ENCODE data around the gene LRRC28. TPM values are rescaled to one million over a fixed set of nuclear protein-coding genes. Genes with fewer than 3 reads are reported as not detected.

LRRC28 gene
- polyA plus RNA-seq, 1 donor from 2014 or later = 20.4 TPM

DNA sequence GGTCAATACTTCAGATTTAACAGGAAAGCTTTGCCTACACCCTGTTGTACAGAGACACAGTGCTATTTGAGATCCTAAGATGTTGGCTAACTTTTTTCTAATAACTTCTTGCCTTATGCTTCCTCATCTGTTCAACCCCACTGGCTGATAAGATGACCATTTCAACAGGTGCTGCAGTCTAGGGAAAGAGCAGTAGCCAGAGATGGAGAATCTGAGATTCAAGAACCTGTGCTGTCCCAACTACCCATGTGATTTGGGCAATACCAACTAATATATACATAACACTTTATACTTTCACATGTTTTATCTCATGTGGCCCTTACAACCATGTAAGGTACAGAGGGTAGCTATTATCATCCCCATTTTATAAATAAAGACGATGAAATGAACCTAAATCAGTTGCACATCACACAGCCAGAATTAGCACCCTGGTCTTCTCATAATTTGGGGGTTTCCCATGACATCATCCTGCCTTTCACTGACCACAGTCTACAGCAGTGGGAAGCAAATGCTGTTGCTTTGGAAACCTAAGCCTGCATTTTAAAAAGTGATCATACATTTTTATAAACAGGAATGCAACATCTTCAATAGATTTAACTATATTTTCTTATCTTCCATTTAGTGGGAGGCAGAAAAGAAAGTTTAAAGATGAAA lies 11.6 kb upstream of the LRRC28 start:
- Histone ChIP-seq H3K4me3 (ENCODE audit: low read length) (no peak overlapping the region), H3K4me2 (ENCODE audit: low read length) (no peak overlapping the region), H3K9me2 (ENCODE audit: insufficient read depth, low read length) (no peaks in the 10 kb centered on the region), H3K27me3 (ENCODE audit: insufficient read depth, low read depth, low read length) (no peaks in the 10 kb centered on the region), H3F3A (ENCODE audit: insufficient read depth, low read length, poor library complexity, severe bottlenecking) (no peaks in the 10 kb centered on the region), H3K9ac (ENCODE audit: low read length) (no peak overlapping the region), H3K79me2 (replicated peaks; ENCODE audit: insufficient read depth, low read length) (no peaks in the 10 kb centered on the region), H4K20me1 (ENCODE audit: insufficient read depth) (no peaks in the 10 kb centered on the region), H2AFZ (ENCODE audit: low read depth, low read length) (no peak overlapping the region), H3K9me3 (ENCODE audit: low read length) (no peaks in the 10 kb centered on the region), H3K36me3 (ENCODE audit: insufficient read depth, low read length) (no peaks in the 10 kb centered on the region), H3K27ac (ENCODE audit: low read length) (no peak overlapping the region)
- TF ChIP-seq SMC3 (conservative IDR thresholded peaks at IDR 0.05; ENCODE audit: poor library complexity) (no peak), EP300 (conservative IDR thresholded peaks at IDR 0.05; ENCODE audit: poor library complexity, severe bottlenecking) (no peak), TAF1 (IDR thresholded peaks at IDR 0.05; ENCODE audit: low read depth) (no peak), POLR2AphosphoS5 (IDR thresholded peaks at IDR 0.05) (no peak), MXI1 (conservative IDR thresholded peaks at IDR 0.05; ENCODE audit: poor library complexity, severe bottlenecking) (no peak), EZH2 (IDR thresholded peaks at IDR 0.05; ENCODE audit: borderline replicate concordance, insufficient read depth, low read length, poor library complexity, severe bottlenecking) (no peak)
- TF ChIP-seq, protein P1, sequence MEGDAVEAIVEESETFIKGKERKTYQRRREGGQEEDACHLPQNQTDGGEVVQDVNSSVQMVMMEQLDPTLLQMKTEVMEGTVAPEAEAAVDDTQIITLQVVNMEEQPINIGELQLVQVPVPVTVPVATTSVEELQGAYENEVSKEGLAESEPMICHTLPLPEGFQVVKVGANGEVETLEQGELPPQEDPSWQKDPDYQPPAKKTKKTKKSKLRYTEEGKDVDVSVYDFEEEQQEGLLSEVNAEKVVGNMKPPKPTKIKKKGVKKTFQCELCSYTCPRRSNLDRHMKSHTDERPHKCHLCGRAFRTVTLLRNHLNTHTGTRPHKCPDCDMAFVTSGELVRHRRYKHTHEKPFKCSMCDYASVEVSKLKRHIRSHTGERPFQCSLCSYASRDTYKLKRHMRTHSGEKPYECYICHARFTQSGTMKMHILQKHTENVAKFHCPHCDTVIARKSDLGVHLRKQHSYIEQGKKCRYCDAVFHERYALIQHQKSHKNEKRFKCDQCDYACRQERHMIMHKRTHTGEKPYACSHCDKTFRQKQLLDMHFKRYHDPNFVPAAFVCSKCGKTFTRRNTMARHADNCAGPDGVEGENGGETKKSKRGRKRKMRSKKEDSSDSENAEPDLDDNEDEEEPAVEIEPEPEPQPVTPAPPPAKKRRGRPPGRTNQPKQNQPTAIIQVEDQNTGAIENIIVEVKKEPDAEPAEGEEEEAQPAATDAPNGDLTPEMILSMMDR (IDR thresholded peaks at IDR 0.05; ENCODE audit: poor library complexity, severe bottlenecking) = no peak
- TF ChIP-seq, protein P2, sequence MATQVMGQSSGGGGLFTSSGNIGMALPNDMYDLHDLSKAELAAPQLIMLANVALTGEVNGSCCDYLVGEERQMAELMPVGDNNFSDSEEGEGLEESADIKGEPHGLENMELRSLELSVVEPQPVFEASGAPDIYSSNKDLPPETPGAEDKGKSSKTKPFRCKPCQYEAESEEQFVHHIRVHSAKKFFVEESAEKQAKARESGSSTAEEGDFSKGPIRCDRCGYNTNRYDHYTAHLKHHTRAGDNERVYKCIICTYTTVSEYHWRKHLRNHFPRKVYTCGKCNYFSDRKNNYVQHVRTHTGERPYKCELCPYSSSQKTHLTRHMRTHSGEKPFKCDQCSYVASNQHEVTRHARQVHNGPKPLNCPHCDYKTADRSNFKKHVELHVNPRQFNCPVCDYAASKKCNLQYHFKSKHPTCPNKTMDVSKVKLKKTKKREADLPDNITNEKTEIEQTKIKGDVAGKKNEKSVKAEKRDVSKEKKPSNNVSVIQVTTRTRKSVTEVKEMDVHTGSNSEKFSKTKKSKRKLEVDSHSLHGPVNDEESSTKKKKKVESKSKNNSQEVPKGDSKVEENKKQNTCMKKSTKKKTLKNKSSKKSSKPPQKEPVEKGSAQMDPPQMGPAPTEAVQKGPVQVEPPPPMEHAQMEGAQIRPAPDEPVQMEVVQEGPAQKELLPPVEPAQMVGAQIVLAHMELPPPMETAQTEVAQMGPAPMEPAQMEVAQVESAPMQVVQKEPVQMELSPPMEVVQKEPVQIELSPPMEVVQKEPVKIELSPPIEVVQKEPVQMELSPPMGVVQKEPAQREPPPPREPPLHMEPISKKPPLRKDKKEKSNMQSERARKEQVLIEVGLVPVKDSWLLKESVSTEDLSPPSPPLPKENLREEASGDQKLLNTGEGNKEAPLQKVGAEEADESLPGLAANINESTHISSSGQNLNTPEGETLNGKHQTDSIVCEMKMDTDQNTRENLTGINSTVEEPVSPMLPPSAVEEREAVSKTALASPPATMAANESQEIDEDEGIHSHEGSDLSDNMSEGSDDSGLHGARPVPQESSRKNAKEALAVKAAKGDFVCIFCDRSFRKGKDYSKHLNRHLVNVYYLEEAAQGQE (IDR thresholded peaks at IDR 0.05; ENCODE audit: borderline replicate concordance) = no peak

DNA sequence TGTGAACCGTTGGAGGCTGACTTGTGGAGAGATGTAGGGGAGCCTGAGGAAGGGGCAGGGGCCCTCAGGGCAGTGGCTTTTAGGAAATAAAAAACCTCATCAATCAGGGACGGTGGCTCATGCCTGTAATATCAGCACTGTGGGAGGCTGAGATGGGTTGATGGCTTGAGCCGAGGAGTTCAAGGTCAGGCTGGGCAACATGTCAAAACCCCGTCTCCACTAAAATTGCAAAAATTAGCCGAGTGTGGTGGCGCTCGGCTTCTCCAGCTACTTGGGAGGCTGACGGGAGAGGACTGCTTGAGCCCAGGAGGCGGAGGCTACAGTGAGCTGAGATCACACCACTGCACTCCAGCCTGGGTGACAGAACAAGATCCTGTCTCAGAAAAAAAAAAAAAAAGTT lies 9.5 kb upstream of the LRRC28 start:
- H3K4me3 ChIP-seq (ENCODE audit: low read length) = no peak overlapping the region
- no peaks in the 10 kb centered on the region for H3K9me2 ChIP-seq (ENCODE audit: insufficient read depth, low read length)
- H3K36me3 ChIP-seq (ENCODE audit: insufficient read depth, low read length) = no peaks in the 10 kb centered on the region
- no peaks in the 10 kb centered on the region for H4K20me1 ChIP-seq (ENCODE audit: insufficient read depth)
- no peak for TF ChIP-seq POLR2AphosphoS5 (IDR thresholded peaks at IDR 0.05)
- TF ChIP-seq, protein P1 (IDR thresholded peaks at IDR 0.05; ENCODE audit: poor library complexity, severe bottlenecking) = no peak
- TF ChIP-seq SMC3 (conservative IDR thresholded peaks at IDR 0.05; ENCODE audit: poor library complexity) = no peak
- TF ChIP-seq RAD21 (conservative IDR thresholded peaks at IDR 0.05) = no peak
- H3K79me2 ChIP-seq (replicated peaks; ENCODE audit: insufficient read depth, low read length) = no peaks in the 10 kb centered on the region
- H3K9me3 ChIP-seq (ENCODE audit: low read length) = no peaks in the 10 kb centered on the region
- H3K4me2 ChIP-seq (ENCODE audit: low read length) = no peak overlapping the region
- H3K27me3 ChIP-seq (ENCODE audit: insufficient read depth, low read depth, low read length) = no peaks in the 10 kb centered on the region
- H3K9ac ChIP-seq (ENCODE audit: low read length) = no peak overlapping the region
- no peak overlapping the region for H3K27ac ChIP-seq (ENCODE audit: low read length)
- H3F3A ChIP-seq (ENCODE audit: insufficient read depth, low read length, poor library complexity, severe bottlenecking) = no peaks in the 10 kb centered on the region
- H2AFZ ChIP-seq (ENCODE audit: low read depth, low read length) = no peak overlapping the region

Data from neural cell (in vitro differentiated cells).